ENCODE measurements around the gene TUSC7.

GRCh38 chr3:116702334-116702733, 7.2 kb upstream of the TUSC7 start:
- no peak for TF ChIP-seq CTCF (IDR thresholded peaks at IDR 0.05)
- TF ChIP-seq POLR2A (IDR thresholded peaks at IDR 0.05): no peak
